ENCODE results near the gene PCF11.

- TF ChIP-seq CTCF (IDR thresholded peaks at IDR 0.05; ENCODE audit: poor library complexity) (no peak), EZH2 (IDR thresholded peaks at IDR 0.05; ENCODE audit: borderline replicate concordance) (no peak), EZH2phosphoT487 (IDR thresholded peaks at IDR 0.05; ENCODE audit: low read depth, severe bottlenecking, unreplicated experiment) (no peak)
Observed at GRCh38 chr11:83185767-83186166, 28.8 kb downstream of the PCF11 start.

Data from hepatocyte (in vitro differentiated cells).